GM12891 (cell line): ENCODE measurements around the gene CAPN11.

ENCODE experiments used
- POLR2A ChIP-seq: IDR thresholded peaks from 2 replicates; pipeline ENCODE4 v1.6.1; 2011; ENCODE audit warnings: low read depth, low read length, control low read depth
- POLR2AphosphoS5 ChIP-seq: IDR thresholded peaks from 2 replicates; pipeline ENCODE4 v1.6.1; 2011; ENCODE audit warnings: low read depth, low read length, control low read depth
- TAF1 ChIP-seq: IDR thresholded peaks from 2 replicates; pipeline ENCODE4 v1.6.1; 2011; ENCODE audit warnings: low read depth, low read length, control low read depth

DNA sequence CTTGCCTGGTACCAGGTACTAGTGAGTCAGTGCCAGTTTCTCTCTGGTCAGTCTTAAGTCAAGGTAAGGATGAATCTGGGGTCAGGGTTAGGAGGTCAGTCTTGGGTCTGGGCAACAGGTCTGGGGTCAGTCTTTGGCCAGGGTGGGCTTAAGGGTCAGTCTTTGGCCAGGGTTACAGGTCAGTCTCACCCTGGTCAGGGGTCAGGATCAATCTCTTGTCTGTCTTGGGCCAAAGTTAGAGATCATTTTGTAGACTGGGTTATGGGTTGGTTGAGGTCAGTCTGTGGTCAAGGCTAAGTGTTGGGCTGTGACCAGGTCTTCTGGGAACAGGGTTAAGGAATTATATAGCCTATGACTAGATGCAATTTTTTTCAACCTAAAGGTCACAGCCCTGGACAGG, 12.8 kb upstream of the CAPN11 start:
- TF ChIP-seq POLR2AphosphoS5 = no peak; the same call in 1 of the 2 replicates
- TF ChIP-seq TAF1 = no peak
- no peak for TF ChIP-seq POLR2A
